ENCODE data around the gene NDFIP2. TPM values are rescaled to one million over a fixed set of nuclear protein-coding genes. Genes with fewer than 3 reads are reported as not detected.

NDFIP2 gene, protein sequence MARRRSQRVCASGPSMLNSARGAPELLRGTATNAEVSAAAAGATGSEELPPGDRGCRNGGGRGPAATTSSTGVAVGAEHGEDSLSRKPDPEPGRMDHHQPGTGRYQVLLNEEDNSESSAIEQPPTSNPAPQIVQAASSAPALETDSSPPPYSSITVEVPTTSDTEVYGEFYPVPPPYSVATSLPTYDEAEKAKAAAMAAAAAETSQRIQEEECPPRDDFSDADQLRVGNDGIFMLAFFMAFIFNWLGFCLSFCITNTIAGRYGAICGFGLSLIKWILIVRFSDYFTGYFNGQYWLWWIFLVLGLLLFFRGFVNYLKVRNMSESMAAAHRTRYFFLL
- 39.9 and 41.7 TPM in 2 replicates for polyA plus RNA-seq (2011; rRNA removed)
- 10.8 and 14.3 TPM in 2 replicates for polyA plus RNA-seq (2012; cell fraction: cytosol; rRNA removed)
- 5.4 TPM in 2 replicates for polyA plus RNA-seq (2012; cell fraction: nucleus; rRNA removed)
- polyA plus RNA-seq (2017; fragmentation: RNase III; extraction: RNeasy Plus Mini Kit Qiagen cat#74134 plus additional on column Dnase treatment), result 21.1 to 23.2 TPM (median 23.0 TPM) in 3 replicates
- 32.9 and 37.6 TPM in 2 replicates for polyA minus RNA-seq (2011; rRNA and poly(A)+ RNA removed)

DNA sequence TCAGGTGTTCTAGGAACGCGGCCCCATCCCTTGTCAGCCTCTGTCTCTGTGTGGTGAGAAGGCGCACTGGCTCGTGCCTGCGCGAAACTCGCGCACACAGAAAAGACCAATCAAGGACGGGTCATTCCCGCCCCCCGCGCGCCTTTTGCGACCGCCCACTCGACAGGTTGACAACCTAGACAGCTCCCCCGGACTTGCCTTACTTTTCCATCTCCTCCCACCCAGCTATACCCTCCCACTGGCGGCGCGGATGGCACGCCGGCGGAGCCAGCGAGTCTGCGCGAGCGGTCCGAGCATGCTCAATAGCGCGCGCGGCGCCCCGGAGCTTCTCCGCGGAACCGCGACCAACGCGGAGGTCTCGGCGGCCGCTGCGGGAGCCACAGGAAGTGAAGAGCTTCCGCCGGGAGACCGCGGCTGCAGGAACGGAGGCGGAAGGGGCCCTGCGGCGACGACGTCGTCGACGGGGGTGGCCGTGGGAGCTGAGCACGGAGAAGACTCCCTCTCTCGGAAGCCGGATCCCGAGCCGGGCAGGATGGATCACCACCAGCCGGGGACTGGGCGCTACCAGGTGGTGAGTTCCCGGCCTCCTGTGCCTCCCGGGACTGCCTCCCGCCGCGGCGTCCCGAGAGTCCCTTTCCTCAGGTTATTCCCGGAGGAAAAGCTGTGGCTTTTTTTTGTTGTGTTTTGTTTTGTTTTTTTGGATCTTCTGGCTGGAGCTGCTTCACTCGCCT lies at the start of gene NDFIP2:
NDFIP2 (plus strand) TSS at position 202 of the 731 bp plus-strand sequence; CDS start at position 251, 49 bp downstream.
- TF ChIP-seq, protein P1, sequence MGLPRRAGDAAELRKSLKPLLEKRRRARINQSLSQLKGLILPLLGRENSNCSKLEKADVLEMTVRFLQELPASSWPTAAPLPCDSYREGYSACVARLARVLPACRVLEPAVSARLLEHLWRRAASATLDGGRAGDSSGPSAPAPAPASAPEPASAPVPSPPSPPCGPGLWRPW (IDR thresholded peaks at IDR 0.05), result no peak
- TF ChIP-seq EP300 (IDR thresholded peaks at IDR 0.05) (no peak), RCOR1 (IDR thresholded peaks at IDR 0.05; ENCODE audit: low read depth, low read length) (no peak), EHF (CRISPR knock-in tag; IDR thresholded peaks at IDR 0.05) (no peak), MAZ (IDR thresholded peaks at IDR 0.05; ENCODE audit: borderline replicate concordance, low read depth, low read length) (no peak), POLR2A (IDR thresholded peaks at IDR 0.05; ENCODE audit: low read length) (peak; percentile 70), CHD2 (IDR thresholded peaks at IDR 0.05; ENCODE audit: low read length, partially characterized antibody) (no peak), NR3C1 (IDR thresholded peaks at IDR 0.05) (no peak), JUN (IDR thresholded peaks at IDR 0.05) (peak in 1 of 2 experiments; percentile 58; a peak in 1 of 5 replicates), TP53 (CRISPR knock-in tag; IDR thresholded peaks at IDR 0.05) (no peak), PHF8 (IDR thresholded peaks at IDR 0.05; ENCODE audit: borderline replicate concordance, low read depth) (peak; percentile 67; the same call in 1 of the 2 replicates)
- TF ChIP-seq, protein P2, sequence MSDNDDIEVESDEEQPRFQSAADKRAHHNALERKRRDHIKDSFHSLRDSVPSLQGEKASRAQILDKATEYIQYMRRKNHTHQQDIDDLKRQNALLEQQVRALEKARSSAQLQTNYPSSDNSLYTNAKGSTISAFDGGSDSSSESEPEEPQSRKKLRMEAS (IDR thresholded peaks at IDR 0.05), result peak; percentile 42
- TF ChIP-seq, protein P3, sequence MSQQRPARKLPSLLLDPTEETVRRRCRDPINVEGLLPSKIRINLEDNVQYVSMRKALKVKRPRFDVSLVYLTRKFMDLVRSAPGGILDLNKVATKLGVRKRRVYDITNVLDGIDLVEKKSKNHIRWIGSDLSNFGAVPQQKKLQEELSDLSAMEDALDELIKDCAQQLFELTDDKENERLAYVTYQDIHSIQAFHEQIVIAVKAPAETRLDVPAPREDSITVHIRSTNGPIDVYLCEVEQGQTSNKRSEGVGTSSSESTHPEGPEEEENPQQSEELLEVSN (IDR thresholded peaks at IDR 0.05; ENCODE audit: borderline replicate concordance, low read depth), result peak; percentile 58
- TF ChIP-seq, protein P4, sequence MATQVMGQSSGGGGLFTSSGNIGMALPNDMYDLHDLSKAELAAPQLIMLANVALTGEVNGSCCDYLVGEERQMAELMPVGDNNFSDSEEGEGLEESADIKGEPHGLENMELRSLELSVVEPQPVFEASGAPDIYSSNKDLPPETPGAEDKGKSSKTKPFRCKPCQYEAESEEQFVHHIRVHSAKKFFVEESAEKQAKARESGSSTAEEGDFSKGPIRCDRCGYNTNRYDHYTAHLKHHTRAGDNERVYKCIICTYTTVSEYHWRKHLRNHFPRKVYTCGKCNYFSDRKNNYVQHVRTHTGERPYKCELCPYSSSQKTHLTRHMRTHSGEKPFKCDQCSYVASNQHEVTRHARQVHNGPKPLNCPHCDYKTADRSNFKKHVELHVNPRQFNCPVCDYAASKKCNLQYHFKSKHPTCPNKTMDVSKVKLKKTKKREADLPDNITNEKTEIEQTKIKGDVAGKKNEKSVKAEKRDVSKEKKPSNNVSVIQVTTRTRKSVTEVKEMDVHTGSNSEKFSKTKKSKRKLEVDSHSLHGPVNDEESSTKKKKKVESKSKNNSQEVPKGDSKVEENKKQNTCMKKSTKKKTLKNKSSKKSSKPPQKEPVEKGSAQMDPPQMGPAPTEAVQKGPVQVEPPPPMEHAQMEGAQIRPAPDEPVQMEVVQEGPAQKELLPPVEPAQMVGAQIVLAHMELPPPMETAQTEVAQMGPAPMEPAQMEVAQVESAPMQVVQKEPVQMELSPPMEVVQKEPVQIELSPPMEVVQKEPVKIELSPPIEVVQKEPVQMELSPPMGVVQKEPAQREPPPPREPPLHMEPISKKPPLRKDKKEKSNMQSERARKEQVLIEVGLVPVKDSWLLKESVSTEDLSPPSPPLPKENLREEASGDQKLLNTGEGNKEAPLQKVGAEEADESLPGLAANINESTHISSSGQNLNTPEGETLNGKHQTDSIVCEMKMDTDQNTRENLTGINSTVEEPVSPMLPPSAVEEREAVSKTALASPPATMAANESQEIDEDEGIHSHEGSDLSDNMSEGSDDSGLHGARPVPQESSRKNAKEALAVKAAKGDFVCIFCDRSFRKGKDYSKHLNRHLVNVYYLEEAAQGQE (IDR thresholded peaks at IDR 0.05), result no peak
- H3K9me3 ChIP-seq, result no peaks in the 10 kb centered on the region
- peak within 1 kb of the TSS; percentile 73 to 93 for H3K27ac ChIP-seq
- ATAC-seq (peak; percentile 82 to 91), DNase-seq (ENCODE audit: low read depth in 1 of 2, low spot score in 1 of 2) (peak; percentile 32 to 83), FAIRE-seq (no peak)
- ChIA-PET CTCF (interaction anchor here (0.6 to 4.3 kb wide), 3 partner anchors 8 to 57 kb away, joined by 3 to 17 read pairs (median 4); no protein-coding TSS in a partner anchor), POLR2A (interaction anchor here (0.6 to 1.5 kb wide), 8 partner anchors 11 to 79 kb away, joined by 3 to 8 read pairs (median 4); no protein-coding TSS in a partner anchor)
- peaks cover 40% of the 10 kb centered on the region for H3K4me1 ChIP-seq
- H3K4me3 ChIP-seq, result peak within 1 kb of the TSS; percentile 69
- WGBS (ENCODE audit: missing lambda C conversion rate), result 2% methylated on average over 23 of the region's 74 CpGs
- peak within 1 kb of the TSS; percentile 78 for H3K4me2 ChIP-seq

DNA sequence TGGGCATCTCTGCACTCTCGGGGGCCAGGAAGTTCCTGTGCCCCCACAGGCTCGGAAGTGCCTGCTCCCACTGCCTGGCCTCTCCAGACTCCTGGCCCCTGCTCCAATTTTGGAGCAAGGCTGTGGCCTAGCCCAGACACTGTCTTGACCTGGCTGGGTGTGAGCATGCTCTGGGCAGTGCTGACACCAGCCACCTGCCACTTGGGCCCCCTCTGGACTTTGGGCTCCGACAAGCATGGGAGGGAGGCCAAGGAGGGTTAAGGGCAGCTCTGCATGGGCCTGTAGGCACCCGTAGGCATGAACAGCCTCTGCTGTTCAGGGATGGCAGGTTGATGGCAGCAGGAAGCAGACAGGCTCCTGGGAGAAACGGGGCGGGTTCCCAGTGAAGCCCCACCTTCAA lies 48.9 kb upstream of the NDFIP2 start:
- H3K4me3 ChIP-seq, result no peak overlapping the region
- CTCF ChIA-PET, result interaction anchor here (2.3 to 2.8 kb wide), 2 partner anchors 8 to 109 kb away, joined by 9 to 11 read pairs; no protein-coding TSS in a partner anchor
- 80% methylated on average over 2 of the region's 6 CpGs for WGBS (ENCODE audit: missing lambda C conversion rate)
- TF ChIP-seq TP53 (CRISPR knock-in tag; IDR thresholded peaks at IDR 0.05) (no peak), CBX2 (IDR thresholded peaks at IDR 0.05; ENCODE audit: borderline replicate concordance, low read depth) (no peak)
- POLR2A ChIA-PET, result no interaction called here
- H3K4me1 ChIP-seq, result peaks cover 7% of the 10 kb centered on the region; the same call in 1 of the 3 replicates
- no peak overlapping the region for H3K27ac ChIP-seq
- H3K9me3 ChIP-seq, result no peaks in the 10 kb centered on the region
- no peak for FAIRE-seq
- H3K4me2 ChIP-seq, result no peak overlapping the region
- no peak for ATAC-seq
- no peak for DNase-seq (ENCODE audit: low read depth in 1 of 2, low spot score in 1 of 2)

All from A549 (cell line).